ENCODE data around the gene ZFHX3. TPM values are rescaled to one million over a fixed set of nuclear protein-coding genes. Genes with fewer than 3 reads are reported as not detected.

Gene ZFHX3
- total and polyA plus RNA-seq, 4 donors, result 2.6 to 32.7 (median 14.7) TPM

- 48 to 52% methylated on average over 8 of the region's 8 CpGs for WGBS, 2 donors
- peaks cover 5 to 82% (median 31%) of the 10 kb centered on the region in 5 donors for H3K4me1 ChIP-seq (ENCODE audit: control insufficient read depth in 5 of 5, insufficient read depth in 5 of 5, low read length in 5 of 5)
- peak overlapping the region in 1 of 2 donors; percentile 17 for H3K9ac ChIP-seq (ENCODE audit: insufficient read depth in 1 of 2, low read length in 2 of 2)
- peak overlapping the region in 1 of 2 donors; percentile 92 for H3K27ac ChIP-seq (ENCODE audit: low read depth in 1 of 2, low read length in 1 of 2)
- H3K9me3 ChIP-seq (ENCODE audit: control insufficient read depth in 4 of 4, insufficient read depth in 3 of 4, low read length in 3 of 4), result no peaks in the 10 kb centered on the region
- ATAC-seq (ENCODE audit: insufficient read depth, low FRiP score) (no peak), DNase-seq (peak in 1 of 3 donors; percentile 33)
- no peak for TF ChIP-seq CTCF (IDR thresholded peaks at IDR 0.05; ENCODE audit: control extremely low read depth, extremely low read depth)
- H3K4me3 ChIP-seq, result no peak overlapping the region
- H3K36me3 ChIP-seq (ENCODE audit: control insufficient read depth in 4 of 4, insufficient read depth in 4 of 4, low read length in 4 of 4), result no peaks in the 10 kb centered on the region
- no peaks in the 10 kb centered on the region for H3K27me3 ChIP-seq (ENCODE audit: control insufficient read depth in 3 of 3, insufficient read depth in 3 of 3, low read length in 2 of 3)
These were observed 1.6 kb downstream of the ZFHX3 start for GRCh38 chr16:73046202-73046848.

GRCh38 chr16:73043828-73044467 is 4.0 kb downstream of the ZFHX3 start:
- no peaks in the 10 kb centered on the region for H3K36me3 ChIP-seq (ENCODE audit: control insufficient read depth in 4 of 4, insufficient read depth in 4 of 4, low read length in 4 of 4)
- no peak overlapping the region for H3K4me3 ChIP-seq
- no peaks in the 10 kb centered on the region for H3K9me3 ChIP-seq (ENCODE audit: control insufficient read depth in 4 of 4, insufficient read depth in 3 of 4, low read length in 3 of 4)
- DNase-seq (no peak), ATAC-seq (ENCODE audit: insufficient read depth, low FRiP score) (no peak)
- peak overlapping the region in 1 of 2 donors; percentile 38 for H3K9ac ChIP-seq (ENCODE audit: insufficient read depth in 1 of 2, low read length in 2 of 2)
- TF ChIP-seq CTCF (IDR thresholded peaks at IDR 0.05; ENCODE audit: control extremely low read depth, extremely low read depth), result no peak
- WGBS, 2 donors, result 68 to 81% methylated on average over 6 of the region's 6 CpGs
- H3K27ac ChIP-seq (ENCODE audit: low read depth in 1 of 2, low read length in 1 of 2), result no peak overlapping the region
- H3K27me3 ChIP-seq (ENCODE audit: control insufficient read depth in 3 of 3, insufficient read depth in 3 of 3, low read length in 2 of 3), result no peaks in the 10 kb centered on the region
- peaks cover 5 to 59% (median 14%) of the 10 kb centered on the region in 5 donors for H3K4me1 ChIP-seq (ENCODE audit: control insufficient read depth in 5 of 5, insufficient read depth in 5 of 5, low read length in 5 of 5)

GRCh38 chr16:73042807-73043206 is 5.1 kb downstream of the ZFHX3 start:
- ATAC-seq (ENCODE audit: insufficient read depth, low FRiP score) (no peak), DNase-seq (no peak)
- H3K4me3 ChIP-seq, result no peak overlapping the region
- no peak overlapping the region for H3K27ac ChIP-seq (ENCODE audit: low read depth in 1 of 2, low read length in 1 of 2)
- H3K4me1 ChIP-seq (ENCODE audit: control insufficient read depth in 5 of 5, insufficient read depth in 5 of 5, low read length in 5 of 5), result peaks cover 10 to 59% (median 13%) of the 10 kb centered on the region in 5 donors
- H3K9me3 ChIP-seq (ENCODE audit: control insufficient read depth in 4 of 4, insufficient read depth in 3 of 4, low read length in 3 of 4), result no peaks in the 10 kb centered on the region
- 90 to 92% methylated on average over 4 of the region's 4 CpGs for WGBS, 2 donors
- no peak for TF ChIP-seq CTCF (IDR thresholded peaks at IDR 0.05; ENCODE audit: control extremely low read depth, extremely low read depth)
- H3K9ac ChIP-seq (ENCODE audit: insufficient read depth in 1 of 2, low read length in 2 of 2), result no peak overlapping the region
- no peaks in the 10 kb centered on the region for H3K27me3 ChIP-seq (ENCODE audit: control insufficient read depth in 3 of 3, insufficient read depth in 3 of 3, low read length in 2 of 3)
- H3K36me3 ChIP-seq (ENCODE audit: control insufficient read depth in 4 of 4, insufficient read depth in 4 of 4, low read length in 4 of 4), result no peaks in the 10 kb centered on the region
